ENCODE measurements around the gene SLC14A1.

The SLC14A1 gene

GRCh38 chr18:45723567-45724355 is at the start of gene SLC14A1:
Gene SLC14A1 (plus strand): TSS chr18:45724181. CDS start chr18:45730321, 6,140 bp downstream.
- TF ChIP-seq, protein P1, sequence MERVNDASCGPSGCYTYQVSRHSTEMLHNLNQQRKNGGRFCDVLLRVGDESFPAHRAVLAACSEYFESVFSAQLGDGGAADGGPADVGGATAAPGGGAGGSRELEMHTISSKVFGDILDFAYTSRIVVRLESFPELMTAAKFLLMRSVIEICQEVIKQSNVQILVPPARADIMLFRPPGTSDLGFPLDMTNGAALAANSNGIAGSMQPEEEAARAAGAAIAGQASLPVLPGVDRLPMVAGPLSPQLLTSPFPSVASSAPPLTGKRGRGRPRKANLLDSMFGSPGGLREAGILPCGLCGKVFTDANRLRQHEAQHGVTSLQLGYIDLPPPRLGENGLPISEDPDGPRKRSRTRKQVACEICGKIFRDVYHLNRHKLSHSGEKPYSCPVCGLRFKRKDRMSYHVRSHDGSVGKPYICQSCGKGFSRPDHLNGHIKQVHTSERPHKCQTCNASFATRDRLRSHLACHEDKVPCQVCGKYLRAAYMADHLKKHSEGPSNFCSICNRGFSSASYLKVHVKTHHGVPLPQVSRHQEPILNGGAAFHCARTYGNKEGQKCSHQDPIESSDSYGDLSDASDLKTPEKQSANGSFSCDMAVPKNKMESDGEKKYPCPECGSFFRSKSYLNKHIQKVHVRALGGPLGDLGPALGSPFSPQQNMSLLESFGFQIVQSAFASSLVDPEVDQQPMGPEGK (CRISPR knock-in tag; IDR thresholded peaks at IDR 0.05; ENCODE audit: borderline replicate concordance): no peak
- TF ChIP-seq ZFP3 (CRISPR knock-in tag; IDR thresholded peaks at IDR 0.05): no peak
- no peak for ATAC-seq

GRCh38 chr18:45677276-45677807 is 46.6 kb upstream of the SLC14A1 start:
- no peak for TF ChIP-seq ISL1 (CRISPR knock-in tag; IDR thresholded peaks at IDR 0.05)
- TF ChIP-seq BACH2 (CRISPR knock-in tag; IDR thresholded peaks at IDR 0.05; ENCODE audit: borderline replicate concordance): no peak
- no peak for TF ChIP-seq PPARA (CRISPR knock-in tag; IDR thresholded peaks at IDR 0.05; ENCODE audit: borderline replicate concordance)
- TF ChIP-seq ZFP3 (CRISPR knock-in tag; IDR thresholded peaks at IDR 0.05): no peak
- TF ChIP-seq ARNTL (CRISPR knock-in tag; IDR thresholded peaks at IDR 0.05; ENCODE audit: borderline replicate concordance, low read depth): no peak
- TF ChIP-seq, protein P1 (CRISPR knock-in tag; IDR thresholded peaks at IDR 0.05; ENCODE audit: borderline replicate concordance): no peak
- TF ChIP-seq ZNF70 (CRISPR knock-in tag; IDR thresholded peaks at IDR 0.05): no peak
- no peak for TF ChIP-seq ZC3H10 (CRISPR knock-in tag; IDR thresholded peaks at IDR 0.05)
- TF ChIP-seq POU6F1 (CRISPR knock-in tag; IDR thresholded peaks at IDR 0.05; ENCODE audit: borderline replicate concordance, low read depth): no peak
- TF ChIP-seq SNAI2 (CRISPR knock-in tag; IDR thresholded peaks at IDR 0.05): no peak
- no peak for TF ChIP-seq RARB (CRISPR knock-in tag; IDR thresholded peaks at IDR 0.05)
- TF ChIP-seq ESRRG (CRISPR knock-in tag; IDR thresholded peaks at IDR 0.05): no peak
- no peak for TF ChIP-seq OSR1 (CRISPR knock-in tag; IDR thresholded peaks at IDR 0.05)
- TF ChIP-seq, protein P2, sequence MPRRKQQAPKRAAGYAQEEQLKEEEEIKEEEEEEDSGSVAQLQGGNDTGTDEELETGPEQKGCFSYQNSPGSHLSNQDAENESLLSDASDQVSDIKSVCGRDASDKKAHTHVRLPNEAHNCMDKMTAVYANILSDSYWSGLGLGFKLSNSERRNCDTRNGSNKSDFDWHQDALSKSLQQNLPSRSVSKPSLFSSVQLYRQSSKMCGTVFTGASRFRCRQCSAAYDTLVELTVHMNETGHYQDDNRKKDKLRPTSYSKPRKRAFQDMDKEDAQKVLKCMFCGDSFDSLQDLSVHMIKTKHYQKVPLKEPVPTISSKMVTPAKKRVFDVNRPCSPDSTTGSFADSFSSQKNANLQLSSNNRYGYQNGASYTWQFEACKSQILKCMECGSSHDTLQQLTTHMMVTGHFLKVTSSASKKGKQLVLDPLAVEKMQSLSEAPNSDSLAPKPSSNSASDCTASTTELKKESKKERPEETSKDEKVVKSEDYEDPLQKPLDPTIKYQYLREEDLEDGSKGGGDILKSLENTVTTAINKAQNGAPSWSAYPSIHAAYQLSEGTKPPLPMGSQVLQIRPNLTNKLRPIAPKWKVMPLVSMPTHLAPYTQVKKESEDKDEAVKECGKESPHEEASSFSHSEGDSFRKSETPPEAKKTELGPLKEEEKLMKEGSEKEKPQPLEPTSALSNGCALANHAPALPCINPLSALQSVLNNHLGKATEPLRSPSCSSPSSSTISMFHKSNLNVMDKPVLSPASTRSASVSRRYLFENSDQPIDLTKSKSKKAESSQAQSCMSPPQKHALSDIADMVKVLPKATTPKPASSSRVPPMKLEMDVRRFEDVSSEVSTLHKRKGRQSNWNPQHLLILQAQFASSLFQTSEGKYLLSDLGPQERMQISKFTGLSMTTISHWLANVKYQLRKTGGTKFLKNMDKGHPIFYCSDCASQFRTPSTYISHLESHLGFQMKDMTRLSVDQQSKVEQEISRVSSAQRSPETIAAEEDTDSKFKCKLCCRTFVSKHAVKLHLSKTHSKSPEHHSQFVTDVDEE (CRISPR knock-in tag; IDR thresholded peaks at IDR 0.05): no peak
- TF ChIP-seq CSDC2 (CRISPR knock-in tag; IDR thresholded peaks at IDR 0.05): no peak
- TF ChIP-seq, protein P3, sequence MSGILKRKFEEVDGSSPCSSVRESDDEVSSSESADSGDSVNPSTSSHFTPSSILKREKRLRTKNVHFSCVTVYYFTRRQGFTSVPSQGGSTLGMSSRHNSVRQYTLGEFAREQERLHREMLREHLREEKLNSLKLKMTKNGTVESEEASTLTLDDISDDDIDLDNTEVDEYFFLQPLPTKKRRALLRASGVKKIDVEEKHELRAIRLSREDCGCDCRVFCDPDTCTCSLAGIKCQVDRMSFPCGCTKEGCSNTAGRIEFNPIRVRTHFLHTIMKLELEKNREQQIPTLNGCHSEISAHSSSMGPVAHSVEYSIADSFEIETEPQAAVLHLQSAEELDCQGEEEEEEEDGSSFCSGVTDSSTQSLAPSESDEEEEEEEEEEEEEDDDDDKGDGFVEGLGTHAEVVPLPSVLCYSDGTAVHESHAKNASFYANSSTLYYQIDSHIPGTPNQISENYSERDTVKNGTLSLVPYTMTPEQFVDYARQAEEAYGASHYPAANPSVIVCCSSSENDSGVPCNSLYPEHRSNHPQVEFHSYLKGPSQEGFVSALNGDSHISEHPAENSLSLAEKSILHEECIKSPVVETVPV (CRISPR knock-in tag; IDR thresholded peaks at IDR 0.05): no peak
- TF ChIP-seq TCF4 (CRISPR knock-in tag; IDR thresholded peaks at IDR 0.05; ENCODE audit: borderline replicate concordance): no peak
- no peak for ATAC-seq

DNA sequence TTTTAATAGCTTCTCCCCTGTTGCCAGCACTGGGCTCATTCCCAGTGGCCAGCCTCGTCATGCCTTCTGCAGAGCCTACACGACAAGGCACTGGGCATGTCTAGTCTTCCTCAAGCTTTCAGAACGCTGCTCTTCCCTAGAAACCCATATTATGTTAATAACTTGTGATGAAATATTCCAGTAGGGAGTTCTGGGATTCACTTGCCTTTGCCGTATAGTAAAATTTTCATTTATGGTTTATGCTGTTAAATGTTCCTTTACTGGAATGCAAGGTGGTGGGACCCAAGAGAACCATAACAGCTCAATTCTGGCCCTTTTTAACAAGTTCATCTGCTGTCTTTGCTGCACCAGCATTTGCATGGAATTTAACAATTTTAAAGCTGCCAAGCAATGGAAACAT is 45.5 kb upstream of the SLC14A1 start:
- TF ChIP-seq, protein P2 (CRISPR knock-in tag; IDR thresholded peaks at IDR 0.05): no peak
- TF ChIP-seq POU6F1 (CRISPR knock-in tag; IDR thresholded peaks at IDR 0.05; ENCODE audit: borderline replicate concordance, low read depth): no peak
- no peak for TF ChIP-seq SNAI2 (CRISPR knock-in tag; IDR thresholded peaks at IDR 0.05)
- no peak for TF ChIP-seq ZNF70 (CRISPR knock-in tag; IDR thresholded peaks at IDR 0.05)
- TF ChIP-seq, protein P3 (CRISPR knock-in tag; IDR thresholded peaks at IDR 0.05): no peak
- TF ChIP-seq CSDC2 (CRISPR knock-in tag; IDR thresholded peaks at IDR 0.05): no peak
- TF ChIP-seq GLIS3 (CRISPR knock-in tag; IDR thresholded peaks at IDR 0.05): no peak
- no peak for TF ChIP-seq ZNF8 (CRISPR knock-in tag; IDR thresholded peaks at IDR 0.05)
- TF ChIP-seq TOX (CRISPR knock-in tag; IDR thresholded peaks at IDR 0.05; ENCODE audit: borderline replicate concordance): no peak
- no peak for ATAC-seq
